Loucy (cell line): ENCODE results near the gene IL17B.

ENCODE experiments used
- H2AFZ ChIP-seq: fragments of 200-600 bp; sonication (generic); 2 replicates; pipeline ENCODE4 v1.6.0; 2016; ENCODE audit warnings: antibody characterized with exemption, mild to moderate bottlenecking, low read length, moderate library complexity
- H3F3A ChIP-seq: fragments of 200-600 bp; 2 replicates; pipeline ENCODE4 v1.6.0; 2016; ENCODE audit warnings: antibody characterized with exemption, low read depth, mild to moderate bottlenecking
- H3K27me3 ChIP-seq: fragments of 200-600 bp; sonication (generic); 2 replicates; pipeline ENCODE4 v1.6.1; 2014; ENCODE audit warnings: low read length, mild to moderate bottlenecking; ENCODE audit not compliant: insufficient read depth, poor library complexity, severe bottlenecking
- H3K36me3 ChIP-seq: fragments of 200-600 bp; sonication (generic); 2 replicates; pipeline ENCODE4 v1.6.1; 2016; ENCODE audit warnings: low read length; ENCODE audit not compliant: insufficient read depth
- H3K4me1 ChIP-seq: fragments of 200-600 bp; sonication (generic); 2 replicates; pipeline ENCODE4 v1.5.1; 2014; ENCODE audit warnings: low read length, mild to moderate bottlenecking; ENCODE audit not compliant: insufficient read depth, poor library complexity, severe bottlenecking
- H3K4me2 ChIP-seq: fragments of 200-600 bp; sonication (generic); 2 replicates; pipeline ENCODE4 v1.6.0; 2014; ENCODE audit warnings: antibody characterized with exemption, low read length, low read depth, mild to moderate bottlenecking; ENCODE audit not compliant: poor library complexity, severe bottlenecking
- H3K4me3 ChIP-seq: fragments of 200-600 bp; sonication (generic); 2 replicates; pipeline ENCODE4 v1.5.1; 2014; ENCODE audit warnings: low read length, mild to moderate bottlenecking, mixed read lengths; ENCODE audit not compliant: poor library complexity, severe bottlenecking
- H3K79me2 ChIP-seq: fragments of 200-600 bp; sonication (generic); 2 replicates; pipeline ENCODE4 v1.6.1; 2014; ENCODE audit warnings: low read length; ENCODE audit not compliant: insufficient read depth
- H3K9ac ChIP-seq: fragments of 200-600 bp; sonication (generic); 2 replicates; pipeline ENCODE4 v1.6.0; 2014; ENCODE audit warnings: mild to moderate bottlenecking, low read depth, low read length, moderate library complexity; ENCODE audit not compliant: poor library complexity, severe bottlenecking
- H3K9me2 ChIP-seq: fragments of 200-600 bp; sonication (generic); replicated peaks from 2 replicates; pipeline ENCODE4 v1.6.1; 2016; ENCODE audit warnings: low read depth, low read length, mixed read lengths
- H3K9me3 ChIP-seq: fragments of 200-600 bp; sonication (generic); 2 replicates; pipeline ENCODE4 v1.6.1; 2014; ENCODE audit warnings: mild to moderate bottlenecking, antibody characterized with exemption, low read length, low read depth; ENCODE audit not compliant: insufficient read depth
- H4K20me1 ChIP-seq: fragments of 200-600 bp; sonication (generic); 2 replicates; pipeline ENCODE4 v1.6.0; 2014; ENCODE audit warnings: antibody characterized with exemption, low read length, mild to moderate bottlenecking; ENCODE audit not compliant: insufficient read depth, poor library complexity, severe bottlenecking
- EZH2phosphoT487 ChIP-seq: fragments of 200-600 bp; IDR thresholded peaks from 2 replicates; pipeline ENCODE4 v1.6.1; 2018; ENCODE audit warnings: antibody characterized with exemption, mild to moderate bottlenecking, moderate library complexity, borderline replicate concordance
- TF ChIP-seq, protein P1 (sequence below): fragments of 200-600 bp; sonication (generic); conservative IDR thresholded peaks from 2 replicates; pipeline ENCODE4 v1.5.1; 2014; ENCODE audit warnings: mild to moderate bottlenecking, antibody characterized with exemption, low read length

IL17B gene

GRCh38 chr5:149376104-149376503 lies 3.0 kb downstream of the IL17B start:
- Histone ChIP-seq H2AFZ (no peak overlapping the region), H3K9me2 (no peaks in the 10 kb centered on the region), H3K4me1 (peaks cover 3% of the 10 kb centered on the region), H3K4me2 (no peak overlapping the region), H3K9ac (no peak overlapping the region), H3K27me3 (no peaks in the 10 kb centered on the region), H4K20me1 (no peaks in the 10 kb centered on the region), H3K9me3 (no peaks in the 10 kb centered on the region), H3F3A (no peaks in the 10 kb centered on the region), H3K4me3 (no peak overlapping the region), H3K79me2 (no peaks in the 10 kb centered on the region), H3K36me3 (no peaks in the 10 kb centered on the region)
- TF ChIP-seq, protein P1, sequence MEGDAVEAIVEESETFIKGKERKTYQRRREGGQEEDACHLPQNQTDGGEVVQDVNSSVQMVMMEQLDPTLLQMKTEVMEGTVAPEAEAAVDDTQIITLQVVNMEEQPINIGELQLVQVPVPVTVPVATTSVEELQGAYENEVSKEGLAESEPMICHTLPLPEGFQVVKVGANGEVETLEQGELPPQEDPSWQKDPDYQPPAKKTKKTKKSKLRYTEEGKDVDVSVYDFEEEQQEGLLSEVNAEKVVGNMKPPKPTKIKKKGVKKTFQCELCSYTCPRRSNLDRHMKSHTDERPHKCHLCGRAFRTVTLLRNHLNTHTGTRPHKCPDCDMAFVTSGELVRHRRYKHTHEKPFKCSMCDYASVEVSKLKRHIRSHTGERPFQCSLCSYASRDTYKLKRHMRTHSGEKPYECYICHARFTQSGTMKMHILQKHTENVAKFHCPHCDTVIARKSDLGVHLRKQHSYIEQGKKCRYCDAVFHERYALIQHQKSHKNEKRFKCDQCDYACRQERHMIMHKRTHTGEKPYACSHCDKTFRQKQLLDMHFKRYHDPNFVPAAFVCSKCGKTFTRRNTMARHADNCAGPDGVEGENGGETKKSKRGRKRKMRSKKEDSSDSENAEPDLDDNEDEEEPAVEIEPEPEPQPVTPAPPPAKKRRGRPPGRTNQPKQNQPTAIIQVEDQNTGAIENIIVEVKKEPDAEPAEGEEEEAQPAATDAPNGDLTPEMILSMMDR: no peak
- TF ChIP-seq EZH2phosphoT487: no peak

GRCh38 chr5:149375434-149375833 lies 3.7 kb downstream of the IL17B start:
- Histone ChIP-seq H3K4me3 (no peak overlapping the region), H3K27me3 (no peaks in the 10 kb centered on the region), H3K9ac (no peak overlapping the region), H3K4me1 (no peaks in the 10 kb centered on the region), H3F3A (no peaks in the 10 kb centered on the region), H3K36me3 (no peaks in the 10 kb centered on the region), H3K4me2 (no peak overlapping the region), H3K9me3 (no peaks in the 10 kb centered on the region), H2AFZ (no peak overlapping the region), H3K9me2 (no peaks in the 10 kb centered on the region), H3K79me2 (no peaks in the 10 kb centered on the region), H4K20me1 (no peaks in the 10 kb centered on the region)
- TF ChIP-seq EZH2phosphoT487: no peak
- TF ChIP-seq, protein P1: no peak

- H3K9me2 ChIP-seq: no peaks in the 10 kb centered on the region
- no peak overlapping the region for H3K4me2 ChIP-seq
- no peaks in the 10 kb centered on the region for H4K20me1 ChIP-seq
- no peak overlapping the region for H3K9ac ChIP-seq
- H3K27me3 ChIP-seq: no peaks in the 10 kb centered on the region
- H3K4me1 ChIP-seq: no peaks in the 10 kb centered on the region
- no peaks in the 10 kb centered on the region for H3F3A ChIP-seq
- H3K36me3 ChIP-seq: no peaks in the 10 kb centered on the region
- no peak for TF ChIP-seq EZH2phosphoT487
- TF ChIP-seq, protein P1: no peak
- H3K9me3 ChIP-seq: no peaks in the 10 kb centered on the region
- H2AFZ ChIP-seq: no peak overlapping the region
- no peak overlapping the region for H3K4me3 ChIP-seq
- no peaks in the 10 kb centered on the region for H3K79me2 ChIP-seq
These were observed 4.3 kb downstream of the IL17B start for GRCh38 chr5:149374801-149375200.
